Lung (tissue), 12 donors: Measurements from ENCODE around the gene MFSD6L. TPM values are rescaled to one million over a fixed set of nuclear protein-coding genes. Genes with fewer than 3 reads are reported as not detected.

Source experiments
- ATAC-seq: fragments of 200-7000 bp; cut with Tn5 transposase; one replicate; pipeline ENCODE4 v1.9.1; 2020; ENCODE audit warnings: moderate number of reproducible peaks; ENCODE audit not compliant: insufficient read depth, low FRiP score
- DNase-seq, 3 donors: peaks; one replicate each; pipeline ENCODE4 v3.0.0-alpha.2; 2013 to 2017
- H3K27ac ChIP-seq, 2 donors: one replicate each; pipeline ENCODE4 v1.5.1; 2013; ENCODE audit warnings: mild to moderate bottlenecking in 2 of 2, moderate library complexity in 2 of 2, control low read depth in 1 of 2, inconsistent platforms in 1 of 2, low read depth in 1 of 2, low read length in 1 of 2
- H3K27me3 ChIP-seq, 3 donors: one replicate each; pipeline ENCODE4 v1.5.1; 2013; ENCODE audit warnings: low read length in 2 of 3; ENCODE audit not compliant: control insufficient read depth in 3 of 3, insufficient read depth in 3 of 3
- H3K36me3 ChIP-seq, 4 donors: one replicate each; pipeline ENCODE4 v1.5.1; 2013; ENCODE audit warnings: low read length in 4 of 4, mild to moderate bottlenecking in 1 of 4, moderate library complexity in 1 of 4; ENCODE audit not compliant: control insufficient read depth in 4 of 4, insufficient read depth in 4 of 4
- H3K4me1 ChIP-seq, 5 donors: one replicate each; pipeline ENCODE4 v1.5.1; 2013; ENCODE audit warnings: low read length in 5 of 5, mild to moderate bottlenecking in 2 of 5, moderate library complexity in 1 of 5; ENCODE audit not compliant: control insufficient read depth in 5 of 5, insufficient read depth in 5 of 5
- H3K4me3 ChIP-seq: one replicate; pipeline ENCODE4 v1.5.1; 2013; ENCODE audit warnings: mild to moderate bottlenecking, control low read depth, moderate library complexity
- H3K9ac ChIP-seq, 2 donors: one replicate each; pipeline ENCODE4 v1.5.1; 2013; ENCODE audit warnings: low read length in 2 of 2, control low read depth in 1 of 2; ENCODE audit not compliant: insufficient read depth in 1 of 2
- H3K9me3 ChIP-seq, 4 donors: one replicate each; pipeline ENCODE4 v1.5.1; 2013; ENCODE audit warnings: low read length in 3 of 4, mild to moderate bottlenecking in 1 of 4, moderate library complexity in 1 of 4; ENCODE audit not compliant: control insufficient read depth in 4 of 4, insufficient read depth in 3 of 4
- CTCF ChIP-seq: IDR thresholded peaks from 2 replicates; pipeline ENCODE4 v1.5.1; 2012; ENCODE audit warnings: mild to moderate bottlenecking; ENCODE audit errors: control extremely low read depth, extremely low read depth
- WGBS, 2 donors: extraction: QIAGEN DNeasy Blood & Tissue Kit; methylation state at CpG; one replicate each; pipeline ENCODE4 v1.1.7; 2013; 5-methylcytosine and 5-hydroxymethylcytosine counted together
- polyA plus RNA-seq, 2 donors: library from polyadenylated mRNA; stranded (reverse); fragments of 200-250 nt; gene quantifications; one replicate each; pipeline ENCODE4 v1.2.1, GENCODE V29; 2013
- total RNA-seq, 2 donors: library from RNA; depleted of rRNA in 1 of 2; stranded (reverse); fragments of >200 nt in 1 of 2; gene quantifications; one replicate each; pipeline ENCODE4 v1.2.1, GENCODE V29; 2014 to 2021
- donor health status: control.
- donor health status: control.
- donor health status: Bipolar disorder and iron deficiency.
- donor health status: healthy.
- donor health status: DM: yes; HTN: yes; CAD: no.

Gene MFSD6L
- total and polyA plus RNA-seq, 4 donors: 0.68 to 2.1 (median 1.1) TPM

GRCh38 chr17:8754890-8755289 lies 44.3 kb downstream of the MFSD6L start:
- DNase-seq (no peak), ATAC-seq (no peak)
- no peak overlapping the region for H3K9ac ChIP-seq
- TF ChIP-seq CTCF: no peak
- H3K4me3 ChIP-seq: no peak overlapping the region
- H3K27ac ChIP-seq: no peak overlapping the region
- H3K27me3 ChIP-seq: peaks cover 0 to 15% (median 2%) of the 10 kb centered on the region in 3 donors
- H3K36me3 ChIP-seq: no peaks in the 10 kb centered on the region
- WGBS, 2 donors: 79 to 90% methylated on average over 8 of the region's 8 CpGs
- no peaks in the 10 kb centered on the region for H3K4me1 ChIP-seq
- no peaks in the 10 kb centered on the region for H3K9me3 ChIP-seq

DNA sequence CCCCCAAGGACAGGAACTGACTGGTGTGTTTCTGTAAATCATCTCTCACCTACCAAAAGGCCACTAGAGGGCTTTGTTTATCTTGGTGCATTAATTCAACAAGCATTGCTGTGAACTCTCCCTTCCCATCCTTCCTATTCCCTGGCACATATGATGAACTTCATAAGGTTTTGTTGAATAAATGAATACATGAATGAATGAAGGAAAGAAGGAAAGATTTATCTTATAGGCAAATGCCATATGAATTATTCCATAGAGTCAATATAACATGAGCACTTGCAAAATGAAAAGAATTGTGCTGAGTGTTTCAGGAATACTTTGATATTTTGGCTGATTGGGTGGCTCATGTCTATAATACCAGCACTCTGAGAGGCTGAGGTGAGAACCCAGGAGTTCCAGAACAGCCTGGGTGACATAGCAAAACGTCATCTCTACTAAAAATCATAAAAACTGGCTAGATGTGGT lies 45.2 kb downstream of the MFSD6L start:
- Histone ChIP-seq H3K27me3 (peaks cover 0 to 12% (median 2%) of the 10 kb centered on the region in 3 donors), H3K9me3 (no peaks in the 10 kb centered on the region), H3K36me3 (no peaks in the 10 kb centered on the region), H3K27ac (no peak overlapping the region), H3K4me3 (no peak overlapping the region), H3K9ac (no peak overlapping the region), H3K4me1 (no peaks in the 10 kb centered on the region)
- TF ChIP-seq CTCF: no peak
- WGBS, 2 donors: 51 to 65% methylated on average over 1 of the region's 1 CpG
- no peak for ATAC-seq
- peak in 1 of 3 donors; percentile 12 for DNase-seq

- H3K4me1 ChIP-seq: no peaks in the 10 kb centered on the region
- H3K9ac ChIP-seq: no peak overlapping the region
- H3K9me3 ChIP-seq: no peaks in the 10 kb centered on the region
- DNase-seq (no peak), ATAC-seq (no peak)
- H3K27me3 ChIP-seq: peaks cover 0 to 14% (median 2%) of the 10 kb centered on the region in 3 donors
- no peaks in the 10 kb centered on the region for H3K36me3 ChIP-seq
- no peak overlapping the region for H3K4me3 ChIP-seq
- H3K27ac ChIP-seq: no peak overlapping the region
- WGBS, 2 donors: 85% methylated on average over 12 of the region's 12 CpGs
- TF ChIP-seq CTCF: no peak
These were observed 45.8 kb downstream of the MFSD6L start for GRCh38 chr17:8753136-8753975.
